Measurements from ENCODE around the gene PPCDC.

- no peak for TF ChIP-seq CTCF (IDR thresholded peaks at IDR 0.05)
- no peak for TF ChIP-seq POLR2A (IDR thresholded peaks at IDR 0.05)
Measured at GRCh38 chr15:75023872-75024636, 664 bp downstream of the PPCDC start.

All from upper lobe of left lung (tissue), 4 donors.